GM21619 (cell line): Measurements from ENCODE around the gene AACS.
"Not testable (repeated sequence)": the region's sequence is repeated elsewhere in the genome, so short reads cannot be mapped to it uniquely, and the experiment has no call there.

Experiments
- ATAC-seq: cut with Tn5 transposase; IDR thresholded peaks from one replicate; pipeline ENCODE4 v1.9.1; 2021; ENCODE audit not compliant: unreplicated experiment

AACS gene

DNA sequence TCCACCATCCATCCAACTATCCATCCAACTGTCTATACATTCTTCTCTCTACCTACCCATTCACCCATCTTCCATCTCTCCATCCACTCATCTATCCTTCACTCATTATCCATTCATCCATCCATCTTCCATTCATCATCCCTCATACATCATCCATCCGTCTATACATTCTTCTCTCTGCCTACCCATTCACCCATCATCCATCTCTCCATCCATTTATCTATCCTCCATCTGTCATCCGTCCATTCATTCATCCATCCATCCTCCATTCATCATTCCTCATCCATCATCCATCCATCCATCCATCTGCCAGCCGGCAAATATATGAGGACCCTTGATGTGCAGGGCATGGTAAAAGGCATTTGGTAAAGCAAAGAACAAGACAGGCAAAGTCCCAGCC lies 25.2 kb downstream of the AACS start:
- ATAC-seq: no peak

DNA sequence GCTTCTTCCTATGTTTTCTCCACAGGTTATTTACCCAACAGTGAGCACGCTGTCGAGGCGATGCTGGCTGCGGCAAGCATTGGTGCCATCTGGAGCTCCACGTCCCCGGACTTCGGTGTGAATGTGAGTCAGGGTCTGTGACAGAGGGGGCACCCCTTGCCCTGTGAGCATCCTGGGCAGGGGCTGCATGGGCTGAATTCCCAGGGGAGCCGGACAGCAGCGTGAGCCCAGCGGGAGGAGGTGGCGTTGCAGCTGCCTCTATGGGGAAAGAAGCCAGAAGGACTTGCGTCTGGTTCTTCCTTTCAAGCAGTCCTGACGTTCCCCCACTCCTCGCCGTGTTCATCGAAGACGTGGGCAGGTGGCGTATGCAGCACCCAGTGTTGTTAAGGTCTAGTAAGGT lies 26.2 kb downstream of the AACS start:
- ATAC-seq: no peak

DNA sequence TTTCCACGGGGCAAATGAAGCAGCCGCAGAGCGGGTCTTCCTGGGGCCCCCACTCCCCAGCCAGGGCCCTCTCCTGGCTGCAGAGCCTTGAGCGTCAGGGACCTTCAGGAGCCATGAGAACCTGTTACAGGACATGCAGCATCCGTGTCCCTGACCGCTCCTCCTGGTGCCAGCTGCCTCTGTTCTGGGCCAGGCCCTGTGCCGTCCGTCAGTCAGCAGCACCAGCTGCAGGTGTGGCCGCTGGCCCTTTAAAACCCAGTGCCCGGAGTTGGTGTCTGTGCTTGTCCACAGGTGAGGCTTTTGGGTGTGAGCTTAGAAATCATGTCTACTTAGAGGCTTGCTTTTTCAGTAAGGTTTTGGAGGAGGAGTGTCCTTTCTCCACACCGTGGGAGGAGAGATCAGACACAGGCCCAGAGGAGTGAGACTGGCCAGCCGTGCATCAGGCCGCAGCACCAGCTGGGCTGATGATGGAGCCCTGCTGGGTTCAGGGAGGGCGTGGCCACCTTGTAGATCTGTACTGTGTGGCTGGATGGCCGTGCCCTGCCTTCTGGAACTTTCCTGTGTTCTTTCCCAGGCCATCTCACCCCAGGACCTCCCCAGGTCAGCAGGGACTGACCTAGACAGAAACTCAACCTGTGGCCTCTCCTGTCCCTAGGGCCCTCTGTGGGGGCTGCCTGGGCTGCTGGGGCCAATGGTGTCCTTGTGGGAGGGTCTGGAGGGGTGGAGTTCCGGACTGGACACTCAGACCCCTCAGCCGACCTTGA lies 27.1 kb downstream of the AACS start:
- ATAC-seq: no peak

DNA sequence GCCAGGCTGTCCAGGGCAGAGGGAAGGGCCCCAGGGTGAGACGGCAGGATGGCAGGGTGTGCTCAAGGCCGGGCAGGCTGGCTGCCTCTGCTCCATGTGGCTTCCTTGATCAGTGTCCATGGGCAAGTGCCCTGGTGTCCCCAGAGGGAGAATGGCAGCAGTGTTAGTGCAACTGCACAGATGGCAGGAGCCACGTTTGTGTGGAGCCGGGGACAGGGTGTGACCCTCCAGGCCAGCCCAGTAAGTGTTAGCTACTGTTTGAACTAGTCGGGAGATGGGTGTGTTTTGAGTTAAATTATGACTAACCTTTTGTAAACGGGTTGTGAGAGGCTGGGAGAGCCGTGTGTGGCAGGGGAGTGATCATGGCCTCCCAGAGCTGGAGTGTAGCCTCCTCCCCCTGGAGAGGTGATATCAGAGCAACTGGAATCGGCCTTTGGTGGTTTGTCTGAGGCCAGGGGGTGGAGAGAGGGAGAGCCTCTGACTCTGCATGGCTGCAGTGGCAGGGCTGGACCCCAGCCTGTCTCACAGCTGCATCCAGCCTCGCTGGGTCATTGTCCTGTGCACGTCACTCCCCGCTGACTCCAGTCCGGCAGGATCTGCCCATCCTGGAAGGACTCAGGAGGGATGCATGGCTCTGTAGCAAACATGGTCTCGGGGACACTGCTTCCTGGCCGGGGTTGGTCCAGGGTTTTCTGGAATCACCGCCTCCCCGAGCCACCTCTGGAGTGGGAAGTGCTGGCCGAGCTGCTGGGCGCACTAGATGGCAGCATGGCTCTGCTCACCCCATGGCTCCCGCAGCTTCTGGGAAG lies 27.8 kb downstream of the AACS start:
- no peak for ATAC-seq

DNA sequence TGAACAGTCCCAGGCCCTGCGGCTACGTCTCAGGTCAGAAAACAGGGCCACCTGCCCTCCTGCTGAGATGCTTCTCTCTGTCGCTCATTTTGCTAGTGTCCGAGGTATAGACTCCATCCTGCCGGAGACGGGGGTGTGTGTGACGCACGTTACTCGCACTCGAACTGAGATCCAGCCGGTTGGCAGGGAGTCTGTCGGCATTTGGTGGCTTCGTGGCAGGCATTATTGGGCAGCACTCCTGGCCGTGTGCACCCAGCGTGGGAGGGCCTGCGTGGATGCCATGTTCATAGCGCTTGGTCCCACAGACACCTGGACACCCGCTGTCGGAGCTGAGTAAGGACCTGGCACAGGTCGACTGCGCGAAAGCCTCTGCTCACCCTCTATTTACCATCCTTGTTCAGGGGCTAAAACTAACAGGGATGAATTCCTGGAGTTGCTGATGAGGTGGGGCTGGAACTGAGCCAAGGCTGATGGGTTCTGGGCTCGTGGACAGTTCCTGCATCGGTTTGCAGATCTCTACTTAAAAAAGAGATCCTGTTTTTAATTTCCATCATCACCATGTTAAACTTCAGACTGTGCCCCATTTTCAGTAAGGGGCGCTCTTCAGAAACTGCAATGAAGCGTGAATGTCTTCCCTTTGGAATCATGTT lies 28.6 kb downstream of the AACS start:
- no peak for ATAC-seq

DNA sequence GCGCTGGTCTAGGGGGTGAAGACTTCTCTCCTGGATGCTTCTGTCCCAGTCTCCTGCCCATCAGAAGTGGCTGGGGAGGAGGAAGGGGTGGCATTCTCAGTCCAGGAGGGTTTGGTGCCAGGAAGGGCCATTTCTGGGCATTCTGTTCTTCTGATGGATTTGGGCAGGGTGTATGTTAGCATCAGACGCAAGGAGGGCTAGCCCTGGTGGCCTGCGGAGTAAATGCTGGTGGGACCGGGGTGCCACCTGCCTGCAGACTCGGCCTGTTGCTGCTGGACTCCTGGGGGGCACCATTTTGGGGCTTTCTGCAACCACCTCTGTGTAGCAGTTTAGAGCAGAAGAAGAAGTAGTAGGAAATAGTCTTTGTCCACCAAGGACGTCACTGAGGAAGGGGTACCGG lies 31.7 kb downstream of the AACS start:
- no peak for ATAC-seq

DNA sequence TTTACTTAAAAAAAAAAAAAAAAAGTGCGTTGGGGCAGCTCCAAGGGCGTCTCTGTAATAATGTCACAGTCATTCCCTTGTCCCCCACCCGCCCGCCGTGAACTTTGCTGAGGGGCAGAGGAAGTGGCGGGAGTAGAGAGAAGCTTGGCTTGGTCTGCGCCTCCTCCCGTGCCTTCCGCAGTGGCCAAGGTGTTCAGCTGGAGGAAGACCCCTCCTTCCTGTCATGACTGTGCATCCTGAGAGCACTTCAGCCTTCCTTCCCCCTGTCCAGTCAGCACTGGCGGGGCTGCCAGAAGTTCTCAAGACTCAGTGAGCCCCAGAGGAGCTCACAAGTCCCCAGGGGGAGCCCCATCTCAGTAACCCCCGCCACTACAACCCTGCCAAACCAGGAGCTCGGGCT lies 32.2 kb downstream of the AACS start:
- no peak for ATAC-seq

DNA sequence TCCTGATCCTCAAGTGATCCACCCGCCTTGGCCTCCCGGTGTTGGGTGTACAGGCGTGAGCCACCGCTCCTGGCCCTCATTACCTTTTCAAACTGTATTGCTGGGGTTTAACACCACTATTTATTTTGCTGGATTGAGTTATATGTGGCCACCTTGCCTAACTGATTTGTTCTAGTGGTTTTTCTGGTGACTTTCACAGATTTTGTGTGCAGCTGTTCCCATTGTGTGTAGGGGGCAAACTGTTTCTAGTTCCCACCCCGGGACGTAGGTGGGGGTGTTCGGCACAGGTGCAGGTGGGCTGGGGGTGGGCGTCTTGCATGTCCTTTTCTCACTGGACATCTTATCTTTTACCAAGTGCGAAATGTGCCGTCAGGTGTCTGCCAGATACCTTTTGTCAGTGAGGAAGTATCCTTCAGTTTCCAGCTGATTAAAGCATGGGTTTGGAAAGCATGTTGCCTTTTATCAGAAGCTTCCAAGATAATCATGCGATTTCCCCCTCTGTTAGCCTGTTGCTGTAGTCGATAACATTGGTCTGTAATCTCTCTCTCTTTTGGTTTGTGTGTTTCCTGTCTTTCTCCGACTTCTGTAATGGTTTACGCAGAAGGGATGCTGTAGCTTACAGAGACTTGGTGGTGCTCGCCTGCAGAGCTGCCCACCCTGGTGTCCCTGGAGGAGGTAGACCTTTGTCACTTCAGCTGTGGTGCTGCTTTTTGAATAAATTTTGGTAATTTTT lies 33.6 kb downstream of the AACS start:
- no peak for ATAC-seq

DNA sequence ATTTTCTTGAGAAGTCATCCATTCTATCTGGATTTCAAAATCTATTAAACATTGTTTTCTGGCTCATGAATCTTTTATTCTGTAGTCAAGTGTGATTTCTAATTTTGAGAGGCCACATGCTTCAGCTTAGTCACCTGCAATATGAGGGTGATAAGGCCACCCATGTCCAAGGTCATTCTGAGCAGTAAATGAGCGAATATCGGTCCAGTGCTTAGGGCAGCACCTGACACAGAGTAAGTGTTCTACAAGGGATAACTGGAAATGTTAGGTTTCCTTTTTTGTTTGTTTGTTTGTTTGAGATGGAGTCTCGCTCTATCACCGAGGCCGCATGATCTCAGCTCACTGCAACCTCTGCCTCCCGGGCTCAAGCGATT lies 34.2 kb downstream of the AACS start:
- no peak for ATAC-seq

DNA sequence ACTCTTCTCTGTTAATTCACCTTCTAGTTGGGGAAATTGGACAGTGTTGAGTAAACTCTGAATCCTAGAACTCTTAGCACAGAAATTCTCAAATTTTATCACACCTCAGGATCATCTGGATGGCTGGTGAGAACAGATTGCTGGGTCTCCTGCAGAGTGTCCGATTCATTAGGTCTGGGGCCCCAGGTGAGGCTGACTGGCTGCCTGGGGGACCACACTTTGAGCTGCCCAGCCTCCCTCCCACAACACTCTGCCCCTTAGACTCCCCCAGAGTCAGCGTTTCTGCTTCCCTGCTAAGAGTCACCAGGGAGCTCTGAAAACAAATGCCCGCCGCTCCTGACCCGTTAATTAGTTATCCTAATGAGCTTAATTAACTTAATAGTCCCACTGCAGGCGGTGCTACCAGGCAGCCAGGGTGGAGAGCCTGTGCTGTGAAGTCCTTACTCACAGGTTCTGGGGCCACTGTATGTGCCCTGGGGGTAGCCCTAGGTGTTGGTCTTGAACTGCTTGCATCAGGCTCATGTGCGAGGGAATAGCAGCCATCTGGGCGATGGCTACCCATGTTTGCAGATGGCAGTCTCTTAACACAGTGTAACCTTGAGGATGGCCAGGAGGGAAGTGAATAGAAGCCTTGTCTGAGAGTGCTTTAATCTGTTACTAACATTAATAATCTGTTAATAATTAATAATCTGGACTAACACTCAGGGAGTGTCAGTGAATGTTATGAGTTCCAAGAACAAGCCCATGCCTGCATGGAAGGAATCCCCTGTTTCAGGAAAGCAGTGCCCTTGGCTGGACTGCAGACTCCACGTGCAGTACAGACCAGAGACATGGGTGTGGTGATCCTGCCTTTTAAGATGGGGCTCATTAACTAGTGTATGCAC lies 35.6 kb downstream of the AACS start:
- no peak for ATAC-seq

DNA sequence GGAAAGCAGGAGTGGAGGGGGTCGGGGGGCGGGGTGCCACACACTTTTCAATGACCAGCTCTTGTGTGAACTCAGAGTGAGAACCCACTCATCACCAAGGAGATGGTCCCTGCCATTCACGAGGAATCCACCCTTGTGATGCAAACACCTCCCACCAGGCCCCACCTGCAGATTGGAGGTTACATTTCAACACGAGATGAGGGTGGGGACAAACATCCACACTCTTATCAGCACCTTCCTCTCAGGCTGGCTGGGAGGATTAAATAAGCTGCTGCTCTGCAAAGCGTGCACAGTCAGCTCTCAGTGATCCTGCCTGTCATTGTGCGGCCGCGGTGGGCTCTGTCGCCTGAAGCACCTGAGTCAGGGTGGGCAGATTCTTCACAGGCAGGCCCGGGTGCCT lies 39.7 kb downstream of the AACS start:
- ATAC-seq: no peak

DNA sequence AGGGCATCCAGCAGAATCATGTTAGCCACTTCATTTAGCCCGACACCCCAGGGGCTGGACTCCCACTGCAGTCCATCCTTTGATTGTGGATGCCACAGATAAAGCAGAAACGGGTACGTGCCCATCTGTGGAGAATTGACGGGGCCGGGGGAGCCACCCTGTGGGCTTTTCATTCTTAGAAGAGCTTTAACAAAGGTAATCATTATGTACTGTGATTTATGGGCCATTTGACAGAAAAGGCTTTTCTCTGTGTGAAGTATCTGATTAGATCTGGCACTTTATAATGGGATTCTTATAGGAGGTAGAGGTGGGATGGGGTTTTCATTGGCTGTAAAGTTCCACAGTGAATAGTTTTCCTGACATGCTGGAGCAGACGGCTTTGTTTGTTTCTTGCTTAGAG lies 40.4 kb downstream of the AACS start:
- no peak for ATAC-seq

DNA sequence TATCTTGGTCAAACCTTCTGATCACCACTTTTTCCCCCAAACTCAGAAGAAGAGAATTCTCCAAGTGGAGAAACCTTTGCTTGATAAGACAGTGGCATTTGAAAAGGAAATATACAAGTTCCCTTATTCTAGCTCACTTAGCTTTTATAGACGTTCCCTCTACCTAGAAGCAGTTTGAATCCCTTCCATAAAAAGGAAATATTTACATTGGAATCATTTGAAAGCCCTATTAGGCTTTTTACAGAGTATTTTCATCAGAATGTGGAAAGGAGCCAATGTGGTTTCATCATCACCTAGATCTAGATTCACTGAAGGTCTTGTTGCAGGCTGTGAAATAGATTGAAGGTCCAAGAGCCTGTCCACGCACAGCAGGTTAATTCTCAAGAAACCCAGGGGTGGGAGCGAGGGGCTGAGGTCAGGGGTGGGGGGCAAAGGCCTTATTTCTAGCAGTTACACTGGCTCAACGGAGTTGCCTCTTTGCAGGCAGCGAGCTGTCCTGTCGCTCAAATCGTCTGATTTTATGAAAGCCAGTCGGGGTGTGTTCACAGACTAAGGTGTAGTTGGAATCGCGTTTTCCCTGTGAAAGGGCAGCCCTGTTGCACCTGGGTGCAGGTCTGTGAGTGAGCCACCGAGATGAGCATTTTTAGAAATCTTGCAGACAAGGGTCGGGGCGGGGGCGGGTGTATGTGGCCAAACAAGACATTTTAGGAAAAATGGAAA lies 45.6 kb downstream of the AACS start:
- no peak for ATAC-seq

DNA sequence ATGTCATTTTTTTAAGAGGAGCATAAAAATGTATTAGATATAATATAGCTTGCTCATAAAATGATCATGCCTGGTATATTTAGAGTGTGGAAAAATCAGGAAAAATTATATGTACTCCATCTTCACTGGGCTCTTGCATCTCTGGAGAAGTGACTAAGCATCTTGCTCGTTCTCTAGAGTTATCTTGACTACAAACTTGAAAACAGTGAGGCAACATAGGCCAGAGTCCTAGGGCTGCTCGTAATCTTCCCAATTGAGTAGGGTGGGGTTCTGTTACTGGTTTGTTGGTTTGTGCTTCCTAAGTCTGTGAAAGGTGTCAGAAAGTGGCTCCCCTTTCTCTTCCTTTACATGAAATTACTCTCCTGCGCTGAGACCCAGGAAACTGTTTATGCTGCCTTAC lies 46.2 kb downstream of the AACS start:
- no peak for ATAC-seq

DNA sequence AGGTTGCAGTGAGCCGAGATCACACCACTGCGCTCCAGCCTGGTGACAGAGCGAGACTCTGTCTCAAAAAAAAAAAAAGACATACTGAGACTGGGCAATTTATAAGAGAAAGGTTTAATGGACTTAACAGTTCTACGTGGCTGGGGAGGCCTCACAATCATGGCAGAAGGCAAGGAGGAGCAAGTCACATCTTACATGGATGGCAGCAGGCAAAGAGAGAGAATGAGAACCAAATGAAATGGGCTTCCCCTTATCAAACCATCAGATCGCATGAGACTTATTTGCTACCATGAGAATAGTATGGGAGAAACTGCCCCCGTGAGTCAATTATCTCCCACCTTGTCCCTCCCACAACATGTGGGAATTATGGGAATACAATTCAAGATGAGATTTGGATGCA lies 47.4 kb downstream of the AACS start:
- not testable (repeated sequence) for ATAC-seq

DNA sequence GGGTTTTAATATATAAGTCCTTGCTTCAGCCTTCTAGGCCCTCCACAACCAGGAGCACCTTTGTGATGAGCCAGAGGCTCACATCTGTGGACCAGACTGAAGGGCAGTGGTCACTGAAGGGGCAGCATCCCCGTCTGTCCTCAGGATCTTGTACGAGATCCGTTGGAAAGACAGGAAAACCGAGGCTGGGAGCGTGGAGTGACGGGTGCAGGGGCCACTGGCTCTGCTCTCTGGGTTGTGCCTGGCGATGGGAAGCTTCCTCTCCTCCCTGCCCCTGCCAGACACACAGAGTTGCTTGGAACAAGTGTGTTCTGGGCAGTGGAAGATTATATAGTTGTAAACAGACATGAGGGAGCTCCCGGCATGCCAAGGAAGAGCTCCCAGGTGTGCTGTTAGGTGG lies 48.0 kb downstream of the AACS start:
- no peak for ATAC-seq

DNA sequence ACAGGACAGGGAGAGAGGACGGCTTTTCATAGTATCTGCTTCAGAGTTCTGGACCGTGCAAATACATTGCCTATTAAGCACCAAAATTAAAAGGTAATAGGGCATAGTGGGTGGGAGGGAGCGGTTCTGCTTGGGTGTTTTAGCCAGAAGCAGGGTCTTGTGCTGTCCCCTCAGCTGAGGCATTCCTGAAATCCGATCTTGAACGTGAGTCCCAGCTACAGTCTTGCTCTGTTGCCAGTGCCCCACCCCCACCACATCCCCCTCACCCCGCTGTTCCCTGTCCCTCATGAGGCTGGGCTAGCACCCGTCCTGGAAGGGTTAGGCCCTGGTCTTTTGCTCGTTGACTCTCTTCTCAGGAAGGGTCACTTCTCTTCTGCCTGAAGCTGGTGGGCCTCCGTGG lies 48.6 kb downstream of the AACS start:
- ATAC-seq: no peak

DNA sequence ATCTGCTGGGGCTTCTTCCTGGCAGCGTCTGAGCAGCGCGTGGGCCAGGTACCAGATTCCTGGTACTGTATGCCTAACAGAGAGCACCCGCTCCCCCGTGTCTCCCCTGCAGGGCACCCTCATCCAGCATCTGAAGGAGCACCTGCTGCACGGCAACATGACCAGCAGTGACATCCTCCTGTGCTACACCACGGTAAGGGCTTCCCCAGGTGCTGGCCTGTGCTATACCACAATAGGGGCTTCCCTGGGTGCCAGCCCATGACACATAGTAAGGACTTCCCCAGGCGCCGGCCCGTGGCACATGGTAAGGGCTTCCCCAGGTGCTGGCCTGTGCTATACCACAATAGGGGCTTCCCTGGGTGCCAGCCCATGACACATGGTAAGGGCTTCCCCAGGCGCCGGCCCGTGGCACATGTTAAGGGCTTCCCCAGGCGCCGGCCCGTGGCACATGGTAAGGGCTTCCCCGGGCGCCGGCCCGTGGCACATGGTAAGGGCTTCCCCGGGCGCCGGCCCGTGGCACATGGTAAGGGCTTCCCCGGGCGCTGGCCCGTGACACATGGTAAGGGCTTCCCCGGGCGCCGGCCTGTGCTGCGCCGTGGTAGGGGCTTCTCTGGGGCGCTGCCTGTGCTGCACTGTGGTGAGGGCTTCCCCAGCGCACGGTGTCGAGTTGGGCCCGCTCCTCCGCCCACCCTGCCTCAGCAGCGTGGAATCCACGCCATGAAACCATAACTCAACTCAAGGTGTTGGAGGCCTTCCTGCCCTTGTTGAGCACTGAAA lies 49.3 kb downstream of the AACS start:
- ATAC-seq: peak; percentile 70

DNA sequence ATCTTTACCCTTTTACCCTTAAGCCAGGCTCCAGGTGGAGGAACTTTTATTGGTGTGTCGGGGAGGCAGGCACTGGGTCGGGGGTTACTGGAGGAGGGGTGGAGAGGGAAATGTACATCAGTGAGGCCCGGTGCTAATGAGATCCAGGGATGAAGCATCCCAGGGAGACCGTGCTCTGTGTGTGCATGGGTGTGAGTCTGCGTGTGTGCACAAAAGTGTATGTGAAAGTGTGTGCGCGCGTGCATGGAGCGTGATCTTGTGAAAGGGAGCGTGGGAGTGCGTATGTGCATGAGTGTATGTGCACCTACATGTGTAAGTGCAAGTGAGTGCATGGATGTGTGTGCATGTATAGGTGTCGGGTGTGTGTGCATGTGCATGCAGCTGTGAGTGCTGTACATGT lies 55.3 kb downstream of the AACS start:
- ATAC-seq: no peak
